ENCODE measurements around the gene POLR2L. TPM values are rescaled to one million over a fixed set of nuclear protein-coding genes. Genes with fewer than 3 reads are reported as not detected.

Gene POLR2L
- polyA plus RNA-seq, 2 donors: 64.9 to 177 TPM

DNA sequence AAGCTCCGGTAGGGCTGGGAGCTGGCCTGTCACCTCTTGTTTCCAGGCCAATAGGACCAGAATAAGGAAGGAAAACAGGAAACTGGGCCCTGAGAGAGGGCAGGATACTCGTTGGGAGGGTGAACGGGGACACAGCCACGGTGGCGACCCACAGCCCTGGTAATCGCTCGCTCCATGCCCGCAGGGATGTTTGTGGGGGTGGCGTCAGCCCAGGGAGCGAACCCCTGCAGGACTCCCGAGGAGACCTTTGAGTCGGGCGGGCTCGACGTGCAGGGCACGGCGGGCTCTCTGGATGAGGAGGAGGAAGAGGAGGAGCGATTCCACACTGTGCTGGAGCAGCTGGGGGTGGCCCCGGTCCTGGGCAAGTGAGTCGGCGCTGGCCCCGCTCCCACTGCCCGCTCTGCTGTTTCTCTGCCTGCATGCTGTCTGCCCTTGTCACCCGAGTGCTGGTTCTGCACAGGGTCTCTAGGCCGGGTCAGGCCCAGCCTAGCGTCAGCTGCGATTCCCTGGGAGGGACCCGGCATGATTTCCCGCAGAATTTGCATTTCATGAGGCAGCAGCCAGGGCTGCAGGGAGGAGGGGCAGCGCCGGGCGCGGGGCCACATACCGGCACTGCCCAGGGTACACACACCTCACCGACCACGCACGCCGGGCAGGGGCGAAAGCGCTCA is 13.0 kb downstream of the POLR2L start:
- H3K27me3 ChIP-seq (ENCODE audit: control insufficient read depth in 1 of 2, insufficient read depth in 2 of 2, low read length in 2 of 2): peaks cover 0 to 4% of the 10 kb centered on the region in 2 donors
- peaks cover 0 to 13% of the 10 kb centered on the region in 2 donors for H3K36me3 ChIP-seq (ENCODE audit: control insufficient read depth in 2 of 2, insufficient read depth in 2 of 2, low read length in 1 of 2)
- H3K4me3 ChIP-seq (ENCODE audit: low read depth in 1 of 2, low read length in 2 of 2): peak overlapping the region; percentile 4 to 18
- WGBS, 2 donors: 13 to 14% methylated on average over 40 of the region's 40 CpGs
- H3K27ac ChIP-seq (ENCODE audit: low read depth in 2 of 2, low read length in 1 of 2): no peak overlapping the region
- peaks cover 21 to 57% of the 10 kb centered on the region in 2 donors for H3K4me1 ChIP-seq (ENCODE audit: control insufficient read depth in 2 of 2, insufficient read depth in 2 of 2, low read length in 1 of 2)
- H3K9me3 ChIP-seq (ENCODE audit: control insufficient read depth in 2 of 2, insufficient read depth in 1 of 2, low read depth in 1 of 2, low read length in 1 of 2): no peaks in the 10 kb centered on the region

DNA sequence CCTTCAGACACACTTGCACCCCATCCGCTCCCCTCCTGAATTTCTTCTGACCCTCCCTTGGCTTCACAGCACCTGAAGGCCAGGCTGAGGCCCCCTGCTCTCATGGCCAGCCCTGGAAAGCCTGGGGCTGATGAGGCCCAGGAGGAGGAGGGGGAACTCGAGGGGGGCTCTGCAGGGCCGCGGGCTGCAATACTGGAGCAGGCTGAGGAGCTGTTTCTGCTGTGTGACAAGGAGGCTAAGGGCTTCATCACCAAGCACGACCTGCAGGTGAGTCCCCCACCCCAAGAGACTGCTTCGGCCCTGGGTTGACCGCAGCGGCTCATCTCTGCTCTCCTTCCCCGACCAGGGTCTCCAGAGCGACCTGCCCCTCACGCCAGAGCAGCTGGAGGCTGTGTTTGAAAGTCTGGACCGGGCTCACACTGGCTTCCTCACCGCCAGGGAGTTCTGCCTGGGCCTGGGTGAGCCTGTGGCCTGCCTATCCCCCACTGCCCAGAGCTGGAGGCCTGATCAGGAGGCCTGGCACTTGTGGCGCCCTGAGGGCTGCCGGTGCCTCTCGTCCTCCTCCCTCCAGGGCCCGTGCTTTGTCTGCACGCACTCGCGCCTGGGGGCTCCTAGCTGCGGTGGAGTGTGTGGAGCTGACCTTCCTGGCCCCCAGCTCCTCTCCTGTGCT is 13.7 kb downstream of the POLR2L start:
- 65 to 67% methylated on average over 21 of the region's 21 CpGs for whole genome bisulfite sequencing, 2 donors
- no peak overlapping the region for H3K4me3 ChIP-seq (ENCODE audit: low read depth in 1 of 2, low read length in 2 of 2)

DNA sequence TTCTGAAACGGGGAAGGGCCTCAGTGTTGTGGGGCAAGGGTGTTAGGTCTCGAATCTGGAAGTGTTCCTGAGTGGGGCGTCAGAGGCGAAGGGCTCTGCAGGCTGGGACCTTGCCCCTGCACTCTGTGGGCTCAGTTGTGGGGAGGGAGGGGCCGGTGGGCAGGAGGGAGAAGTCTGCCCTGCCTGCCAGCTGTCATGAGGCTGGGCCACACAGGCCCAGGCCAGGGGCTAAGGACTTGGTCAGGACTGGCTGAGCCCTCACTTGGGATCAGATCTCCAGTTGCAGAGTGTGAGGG is 14.5 kb downstream of the POLR2L start, which contains the start of gene CRACR2B:
CRACR2B (plus strand) TSS at position 23 of the 296 bp plus-strand sequence. CDS start 689 bp downstream, outside the sequence.
- Histone ChIP-seq H3K9me3 (ENCODE audit: control insufficient read depth in 2 of 2, insufficient read depth in 1 of 2, low read depth in 1 of 2, low read length in 1 of 2) (no peaks in the 10 kb centered on the region), H3K4me1 (ENCODE audit: control insufficient read depth in 2 of 2, insufficient read depth in 2 of 2, low read length in 1 of 2) (peaks cover 21 to 53% of the 10 kb centered on the region in 2 donors), H3K36me3 (ENCODE audit: control insufficient read depth in 2 of 2, insufficient read depth in 2 of 2, low read length in 1 of 2) (peaks cover 0 to 24% of the 10 kb centered on the region in 2 donors), H3K27me3 (ENCODE audit: control insufficient read depth in 1 of 2, insufficient read depth in 2 of 2, low read length in 2 of 2) (peaks cover 0 to 4% of the 10 kb centered on the region in 2 donors), H3K4me3 (ENCODE audit: low read depth in 1 of 2, low read length in 2 of 2) (peak within 1 kb of the TSS; percentile 42 to 45), H3K27ac (ENCODE audit: low read depth in 2 of 2, low read length in 1 of 2) (peak within 1 kb of the TSS; percentile 21 to 37)
- WGBS, 2 donors: 33 to 52% methylated on average over 5 of the region's 5 CpGs

More for the DNA sequence above, 13.7 kb downstream of the POLR2L start:
- Histone ChIP-seq H3K36me3 (ENCODE audit: control insufficient read depth in 2 of 2, insufficient read depth in 2 of 2, low read length in 1 of 2) (peaks cover 0 to 20% of the 10 kb centered on the region in 2 donors), H3K4me1 (ENCODE audit: control insufficient read depth in 2 of 2, insufficient read depth in 2 of 2, low read length in 1 of 2) (peaks cover 21 to 53% of the 10 kb centered on the region in 2 donors), H3K9me3 (ENCODE audit: control insufficient read depth in 2 of 2, insufficient read depth in 1 of 2, low read depth in 1 of 2, low read length in 1 of 2) (no peaks in the 10 kb centered on the region), H3K27me3 (ENCODE audit: control insufficient read depth in 1 of 2, insufficient read depth in 2 of 2, low read length in 2 of 2) (peaks cover 0 to 4% of the 10 kb centered on the region in 2 donors), H3K27ac (ENCODE audit: low read depth in 2 of 2, low read length in 1 of 2) (peak overlapping the region in 1 of 2 donors; percentile 21)

DNA sequence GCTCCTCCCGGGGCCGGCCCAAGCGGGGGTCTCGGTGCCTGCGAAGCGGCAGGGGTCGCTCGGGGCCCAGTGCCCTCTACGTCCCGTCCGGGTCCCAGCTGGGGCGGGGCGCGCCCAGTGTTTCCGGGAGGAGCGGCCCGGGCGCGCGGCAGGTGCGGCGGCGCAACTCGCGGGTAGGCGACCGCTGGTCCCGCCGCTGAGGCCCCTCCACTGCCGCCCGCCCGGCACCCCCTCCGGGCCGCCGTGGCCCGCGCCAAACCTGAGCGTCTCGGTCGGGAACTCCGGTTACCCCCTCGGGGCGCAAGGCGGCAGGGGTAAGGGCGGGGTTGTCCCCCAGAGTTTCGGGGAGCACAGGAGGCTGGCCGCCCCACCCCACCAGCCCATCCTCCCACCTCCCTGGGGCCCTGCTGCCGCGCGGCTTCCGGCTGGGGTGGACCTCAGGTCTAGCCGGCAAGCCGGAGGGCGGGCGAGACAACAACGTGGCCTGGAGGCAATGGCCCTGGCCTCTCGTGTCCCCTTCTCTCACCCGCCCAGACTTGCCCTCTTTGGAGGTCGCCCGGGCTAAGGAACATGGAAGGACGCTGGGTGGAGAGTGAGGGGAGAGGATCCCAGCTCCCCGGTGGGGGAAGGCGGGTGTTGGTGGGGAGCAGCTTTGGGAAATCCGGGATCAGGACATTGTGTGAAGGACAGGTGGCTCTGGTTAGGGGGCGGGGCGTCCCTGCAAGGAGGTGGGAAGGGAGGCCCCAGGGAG is 15.0 kb downstream of the POLR2L start:
- 5 to 7% methylated on average over 35 to 66 of the region's 66 CpGs for whole genome bisulfite sequencing, 2 donors
- H3K27me3 ChIP-seq (ENCODE audit: control insufficient read depth in 1 of 2, insufficient read depth in 2 of 2, low read length in 2 of 2): peaks cover 0 to 4% of the 10 kb centered on the region in 2 donors

DNA sequence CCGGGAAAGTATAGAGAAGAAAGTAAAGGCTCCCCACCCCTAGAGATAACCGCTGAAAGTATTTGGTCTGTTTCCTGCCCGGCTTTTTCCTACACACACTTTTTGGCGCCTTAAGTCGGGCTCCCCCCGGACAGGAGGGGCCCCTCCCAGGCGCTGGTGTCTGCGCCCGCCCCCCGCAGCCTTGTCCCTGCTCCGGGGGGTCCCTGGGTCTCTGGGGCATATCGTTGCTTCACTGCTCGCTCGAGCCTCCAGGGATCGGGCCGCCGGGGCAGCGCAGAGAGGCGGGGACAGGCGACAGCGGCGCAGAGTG is 15.5 kb downstream of the POLR2L start:
- H3K36me3 ChIP-seq (ENCODE audit: control insufficient read depth in 2 of 2, insufficient read depth in 2 of 2, low read length in 1 of 2): peaks cover 4 to 27% of the 10 kb centered on the region in 2 donors
- 2% methylated on average over 22 of the region's 22 CpGs for WGBS, 2 donors
- peak overlapping the region; percentile 42 to 45 for H3K4me3 ChIP-seq (ENCODE audit: low read depth in 1 of 2, low read length in 2 of 2)
- no peaks in the 10 kb centered on the region for H3K9me3 ChIP-seq (ENCODE audit: control insufficient read depth in 2 of 2, insufficient read depth in 1 of 2, low read depth in 1 of 2, low read length in 1 of 2)
- H3K27ac ChIP-seq (ENCODE audit: low read depth in 2 of 2, low read length in 1 of 2): peak overlapping the region; percentile 8 to 37
- peaks cover 18 to 48% of the 10 kb centered on the region in 2 donors for H3K4me1 ChIP-seq (ENCODE audit: control insufficient read depth in 2 of 2, insufficient read depth in 2 of 2, low read length in 1 of 2)
- H3K27me3 ChIP-seq (ENCODE audit: control insufficient read depth in 1 of 2, insufficient read depth in 2 of 2, low read length in 2 of 2): peaks cover 0 to 4% of the 10 kb centered on the region in 2 donors

More for the DNA sequence above, 15.0 kb downstream of the POLR2L start:
- Histone ChIP-seq H3K4me1 (ENCODE audit: control insufficient read depth in 2 of 2, insufficient read depth in 2 of 2, low read length in 1 of 2) (peaks cover 21 to 51% of the 10 kb centered on the region in 2 donors), H3K27ac (ENCODE audit: low read depth in 2 of 2, low read length in 1 of 2) (peak overlapping the region; percentile 8 to 37), H3K4me3 (ENCODE audit: low read depth in 1 of 2, low read length in 2 of 2) (peak overlapping the region; percentile 42 to 45), H3K36me3 (ENCODE audit: control insufficient read depth in 2 of 2, insufficient read depth in 2 of 2, low read length in 1 of 2) (peaks cover 3 to 27% of the 10 kb centered on the region in 2 donors), H3K9me3 (ENCODE audit: control insufficient read depth in 2 of 2, insufficient read depth in 1 of 2, low read depth in 1 of 2, low read length in 1 of 2) (no peaks in the 10 kb centered on the region)

DNA sequence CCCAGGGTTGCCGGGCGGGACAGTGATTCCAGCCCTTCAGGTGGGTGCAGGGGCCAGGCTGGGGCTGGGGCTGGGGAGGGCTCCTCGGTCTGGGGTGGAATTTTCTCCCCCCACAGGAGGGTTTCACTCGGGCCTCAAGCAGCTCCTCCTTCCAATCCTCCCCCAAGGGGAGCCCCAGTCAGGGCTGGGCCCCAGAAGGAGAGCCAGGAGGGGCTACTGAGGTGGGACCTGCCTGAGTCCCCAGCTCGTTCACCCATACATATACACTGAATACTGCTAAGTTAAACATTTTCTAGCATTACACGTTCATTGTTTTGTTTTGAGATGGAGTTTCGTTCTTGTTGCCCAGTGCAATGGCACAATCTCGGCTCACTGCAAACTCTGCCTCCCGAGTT is 16.1 kb downstream of the POLR2L start:
- H3K27ac ChIP-seq (ENCODE audit: low read depth in 2 of 2, low read length in 1 of 2): no peak overlapping the region
- peaks cover 23 to 48% of the 10 kb centered on the region in 2 donors for H3K4me1 ChIP-seq (ENCODE audit: control insufficient read depth in 2 of 2, insufficient read depth in 2 of 2, low read length in 1 of 2)
- H3K4me3 ChIP-seq (ENCODE audit: low read depth in 1 of 2, low read length in 2 of 2): no peak overlapping the region
- H3K27me3 ChIP-seq (ENCODE audit: control insufficient read depth in 1 of 2, insufficient read depth in 2 of 2, low read length in 2 of 2): peaks cover 0 to 4% of the 10 kb centered on the region in 2 donors
- WGBS, 2 donors: 66 to 73% methylated on average over 9 of the region's 9 CpGs
- no peaks in the 10 kb centered on the region for H3K9me3 ChIP-seq (ENCODE audit: control insufficient read depth in 2 of 2, insufficient read depth in 1 of 2, low read depth in 1 of 2, low read length in 1 of 2)
- H3K36me3 ChIP-seq (ENCODE audit: control insufficient read depth in 2 of 2, insufficient read depth in 2 of 2, low read length in 1 of 2): peaks cover 4 to 27% of the 10 kb centered on the region in 2 donors

DNA sequence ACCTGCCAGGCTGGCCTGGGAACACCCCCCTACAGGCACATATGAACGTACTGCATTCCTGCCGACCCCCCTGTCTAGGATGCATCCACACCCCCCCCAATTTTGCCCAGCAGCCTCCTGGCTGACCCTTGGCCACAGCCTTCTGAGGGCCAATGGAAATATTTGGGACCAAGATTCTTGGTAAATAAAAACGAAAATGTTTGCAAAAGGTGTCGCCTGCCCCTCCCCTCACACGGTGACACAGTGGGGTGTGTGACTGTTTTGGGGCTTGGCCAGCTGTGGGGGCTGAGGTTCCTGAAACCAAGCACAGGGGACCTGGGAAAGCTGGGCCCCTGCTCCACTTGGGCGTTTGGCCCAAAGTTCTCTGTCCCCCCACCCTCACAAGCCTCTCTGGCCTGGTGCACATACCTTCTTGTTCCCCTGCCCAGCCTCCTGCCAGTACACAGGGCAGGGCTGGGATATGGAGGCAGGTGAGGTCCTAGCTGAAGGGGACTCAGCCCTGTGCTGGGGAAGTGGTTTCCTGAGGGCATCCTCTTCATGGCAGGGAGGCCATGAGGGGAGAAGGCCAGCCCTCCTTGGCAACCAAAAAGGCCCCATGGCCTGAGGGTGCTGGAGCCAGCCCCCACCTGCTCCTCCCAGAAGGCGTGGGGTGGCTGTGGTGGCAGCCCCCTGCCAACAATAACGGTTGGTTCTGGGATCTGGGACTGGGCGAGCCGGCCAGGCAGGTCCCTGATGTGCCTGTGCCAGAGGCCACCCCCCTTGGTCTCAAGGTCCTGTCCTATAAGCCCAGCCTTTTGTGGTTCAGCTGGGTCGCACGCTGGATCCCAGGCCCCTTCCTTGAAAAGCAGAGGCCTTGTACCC is 16.7 kb downstream of the POLR2L start:
- H3K36me3 ChIP-seq (ENCODE audit: control insufficient read depth in 2 of 2, insufficient read depth in 2 of 2, low read length in 1 of 2): peaks cover 4 to 27% of the 10 kb centered on the region in 2 donors
- peaks cover 28 to 50% of the 10 kb centered on the region in 2 donors for H3K4me1 ChIP-seq (ENCODE audit: control insufficient read depth in 2 of 2, insufficient read depth in 2 of 2, low read length in 1 of 2)
- WGBS, 2 donors: 50 to 67% methylated on average over 12 of the region's 12 CpGs
- H3K27me3 ChIP-seq (ENCODE audit: control insufficient read depth in 1 of 2, insufficient read depth in 2 of 2, low read length in 2 of 2): peaks cover 0 to 4% of the 10 kb centered on the region in 2 donors
- no peaks in the 10 kb centered on the region for H3K9me3 ChIP-seq (ENCODE audit: control insufficient read depth in 2 of 2, insufficient read depth in 1 of 2, low read depth in 1 of 2, low read length in 1 of 2)
- H3K4me3 ChIP-seq (ENCODE audit: low read depth in 1 of 2, low read length in 2 of 2): no peak overlapping the region
- no peak overlapping the region for H3K27ac ChIP-seq (ENCODE audit: low read depth in 2 of 2, low read length in 1 of 2)

DNA sequence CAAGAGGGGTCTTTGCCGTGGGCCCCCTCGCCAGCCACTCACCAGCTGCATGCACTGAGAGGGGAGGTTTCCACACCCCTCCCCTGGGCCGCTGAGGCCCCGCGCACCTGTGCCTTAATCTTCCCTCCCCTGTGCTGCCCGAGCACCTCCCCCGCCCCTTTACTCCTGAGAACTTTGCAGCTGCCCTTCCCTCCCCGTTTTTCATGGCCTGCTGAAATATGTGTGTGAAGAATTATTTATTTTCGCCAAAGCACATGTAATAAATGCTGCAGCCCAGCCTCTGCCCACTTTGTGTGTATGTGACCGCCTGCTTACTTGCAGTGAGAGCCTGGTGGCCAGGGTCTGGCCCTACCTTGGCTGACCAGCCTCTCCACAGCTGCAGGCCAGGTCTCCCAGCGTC is 17.4 kb downstream of the POLR2L start:
- WGBS, 2 donors: 64 to 84% methylated on average over 11 of the region's 11 CpGs
- peaks cover 4 to 27% of the 10 kb centered on the region in 2 donors for H3K36me3 ChIP-seq (ENCODE audit: control insufficient read depth in 2 of 2, insufficient read depth in 2 of 2, low read length in 1 of 2)
- H3K27me3 ChIP-seq (ENCODE audit: control insufficient read depth in 1 of 2, insufficient read depth in 2 of 2, low read length in 2 of 2): no peaks in the 10 kb centered on the region
- H3K4me1 ChIP-seq (ENCODE audit: control insufficient read depth in 2 of 2, insufficient read depth in 2 of 2, low read length in 1 of 2): peaks cover 23 to 49% of the 10 kb centered on the region in 2 donors
- H3K4me3 ChIP-seq (ENCODE audit: low read depth in 1 of 2, low read length in 2 of 2): no peak overlapping the region
- no peaks in the 10 kb centered on the region for H3K9me3 ChIP-seq (ENCODE audit: control insufficient read depth in 2 of 2, insufficient read depth in 1 of 2, low read depth in 1 of 2, low read length in 1 of 2)
- no peak overlapping the region for H3K27ac ChIP-seq (ENCODE audit: low read depth in 2 of 2, low read length in 1 of 2)
